ENCODE data around the gene FAM117B.

DNA sequence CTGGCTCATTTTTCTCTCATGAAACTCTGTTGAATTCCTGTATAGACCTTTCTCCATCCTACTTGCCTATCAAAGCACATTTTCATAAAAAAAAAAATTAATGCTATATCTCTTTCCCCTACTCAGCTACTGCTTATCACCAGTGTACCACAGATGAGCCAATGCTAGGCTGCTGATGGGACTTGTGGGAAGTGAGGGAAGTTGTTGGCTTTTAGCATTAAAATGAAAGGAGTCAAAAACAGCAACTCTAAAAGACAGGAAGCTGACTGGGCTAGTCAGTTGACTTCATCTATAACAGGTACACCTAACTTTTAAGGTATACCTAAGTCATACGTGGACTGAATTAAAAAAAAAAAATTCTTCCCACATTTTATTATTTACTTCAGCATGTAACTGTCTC is 102.1 kb downstream of the FAM117B start:
- TF ChIP-seq, protein P1, sequence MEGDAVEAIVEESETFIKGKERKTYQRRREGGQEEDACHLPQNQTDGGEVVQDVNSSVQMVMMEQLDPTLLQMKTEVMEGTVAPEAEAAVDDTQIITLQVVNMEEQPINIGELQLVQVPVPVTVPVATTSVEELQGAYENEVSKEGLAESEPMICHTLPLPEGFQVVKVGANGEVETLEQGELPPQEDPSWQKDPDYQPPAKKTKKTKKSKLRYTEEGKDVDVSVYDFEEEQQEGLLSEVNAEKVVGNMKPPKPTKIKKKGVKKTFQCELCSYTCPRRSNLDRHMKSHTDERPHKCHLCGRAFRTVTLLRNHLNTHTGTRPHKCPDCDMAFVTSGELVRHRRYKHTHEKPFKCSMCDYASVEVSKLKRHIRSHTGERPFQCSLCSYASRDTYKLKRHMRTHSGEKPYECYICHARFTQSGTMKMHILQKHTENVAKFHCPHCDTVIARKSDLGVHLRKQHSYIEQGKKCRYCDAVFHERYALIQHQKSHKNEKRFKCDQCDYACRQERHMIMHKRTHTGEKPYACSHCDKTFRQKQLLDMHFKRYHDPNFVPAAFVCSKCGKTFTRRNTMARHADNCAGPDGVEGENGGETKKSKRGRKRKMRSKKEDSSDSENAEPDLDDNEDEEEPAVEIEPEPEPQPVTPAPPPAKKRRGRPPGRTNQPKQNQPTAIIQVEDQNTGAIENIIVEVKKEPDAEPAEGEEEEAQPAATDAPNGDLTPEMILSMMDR (IDR thresholded peaks at IDR 0.05) = no peak
- TF ChIP-seq POLR2A (IDR thresholded peaks at IDR 0.05) = no peak

Measured in upper lobe of left lung (tissue), 4 donors.